Stomach (tissue), 4 donors: ENCODE measurements around the gene CRB2.

Experiments used
- EP300 ChIP-seq: sonication (generic); formaldehyde crosslinking; IDR thresholded peaks from one replicate; pipeline ENCODE4 v1.6.1; 2017; ENCODE audit warnings: antibody characterized with exemption
- POLR2A ChIP-seq, 4 donors: fragments of 450-650 bp; IDR thresholded peaks; one replicate each; pipeline ENCODE4 v1.6.1; 2016; ENCODE audit warnings: antibody characterized with exemption in 4 of 4, control low read depth in 2 of 4, mild to moderate bottlenecking in 1 of 4, moderate library complexity in 1 of 4
- POLR2AphosphoS5 ChIP-seq, 3 donors: sonication (generic); formaldehyde crosslinking; IDR thresholded peaks; one replicate each; pipeline ENCODE4 v1.6.1; 2016; ENCODE audit warnings: antibody characterized with exemption in 3 of 3
- TF ChIP-seq, protein P1 (sequence below), 7 experiments: fragments of 450-650 bp in 4 of 7; fragments of 200-600 bp in 3 of 7; sonication (generic) in 3 of 7; IDR thresholded peaks; one replicate each; pipeline ENCODE4 v1.5.1; 2016 to 2019; ENCODE audit warnings: antibody characterized with exemption in 7 of 7, control low read depth in 2 of 7, mild to moderate bottlenecking in 1 of 7

DNA sequence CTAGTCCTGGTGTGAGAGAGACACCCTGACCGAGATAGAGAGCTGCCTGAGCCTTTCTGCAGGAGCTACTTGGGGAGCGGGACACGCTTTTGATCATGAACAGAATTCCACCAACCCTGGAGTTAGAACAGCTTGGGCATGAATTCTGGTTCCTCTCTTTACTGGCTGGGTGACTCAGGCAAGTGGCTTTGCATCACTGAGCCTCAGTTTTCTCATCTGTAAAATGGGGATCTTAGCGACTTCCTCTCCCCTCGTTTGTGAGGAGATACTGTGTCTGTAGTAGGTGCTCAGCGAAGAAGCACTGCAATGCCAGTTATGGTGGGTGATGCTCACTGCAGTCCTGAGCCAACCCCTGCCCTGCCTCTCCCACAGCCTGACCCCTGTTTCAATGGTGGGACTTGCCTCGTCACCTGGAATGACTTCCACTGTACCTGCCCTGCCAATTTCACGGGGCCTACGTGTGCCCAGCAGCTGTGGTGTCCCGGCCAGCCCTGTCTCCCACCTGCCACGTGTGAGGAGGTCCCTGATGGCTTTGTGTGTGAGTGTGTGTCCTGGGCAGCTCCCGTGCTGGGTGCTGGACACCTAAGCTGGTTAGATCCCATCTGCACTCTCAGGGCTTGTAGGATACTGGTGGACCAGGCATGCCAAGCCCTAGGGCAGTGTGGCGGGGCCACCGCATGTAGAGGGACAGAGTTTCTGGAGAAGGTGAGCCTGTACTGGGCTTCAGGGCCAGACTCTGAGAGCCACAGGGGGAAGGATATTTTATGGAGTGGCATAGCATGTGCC is 16.0 kb downstream of the CRB2 start:
- TF ChIP-seq, protein P1, sequence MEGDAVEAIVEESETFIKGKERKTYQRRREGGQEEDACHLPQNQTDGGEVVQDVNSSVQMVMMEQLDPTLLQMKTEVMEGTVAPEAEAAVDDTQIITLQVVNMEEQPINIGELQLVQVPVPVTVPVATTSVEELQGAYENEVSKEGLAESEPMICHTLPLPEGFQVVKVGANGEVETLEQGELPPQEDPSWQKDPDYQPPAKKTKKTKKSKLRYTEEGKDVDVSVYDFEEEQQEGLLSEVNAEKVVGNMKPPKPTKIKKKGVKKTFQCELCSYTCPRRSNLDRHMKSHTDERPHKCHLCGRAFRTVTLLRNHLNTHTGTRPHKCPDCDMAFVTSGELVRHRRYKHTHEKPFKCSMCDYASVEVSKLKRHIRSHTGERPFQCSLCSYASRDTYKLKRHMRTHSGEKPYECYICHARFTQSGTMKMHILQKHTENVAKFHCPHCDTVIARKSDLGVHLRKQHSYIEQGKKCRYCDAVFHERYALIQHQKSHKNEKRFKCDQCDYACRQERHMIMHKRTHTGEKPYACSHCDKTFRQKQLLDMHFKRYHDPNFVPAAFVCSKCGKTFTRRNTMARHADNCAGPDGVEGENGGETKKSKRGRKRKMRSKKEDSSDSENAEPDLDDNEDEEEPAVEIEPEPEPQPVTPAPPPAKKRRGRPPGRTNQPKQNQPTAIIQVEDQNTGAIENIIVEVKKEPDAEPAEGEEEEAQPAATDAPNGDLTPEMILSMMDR (IDR thresholded peaks at IDR 0.05), result no peak
- no peak for TF ChIP-seq POLR2A (IDR thresholded peaks at IDR 0.05)
- no peak for TF ChIP-seq POLR2AphosphoS5 (IDR thresholded peaks at IDR 0.05)
- TF ChIP-seq EP300, result no peak
